Neuronal stem cell (in vitro differentiated cells): ENCODE measurements around the gene THRSP.
A peak's percentile ranks its signal among the peaks of the same experiment; 100 is the strongest.

Experiments
- DNase-seq: peaks from one replicate; pipeline ENCODE4 v3.0.0-alpha.2; 2013; ENCODE audit warnings: low spot score
- H2AFZ ChIP-seq: one replicate; pipeline ENCODE4 v1.6.1; 2013; ENCODE audit warnings: mild to moderate bottlenecking, low read length, inconsistent platforms
- H2AK5ac ChIP-seq: 2 replicates; pipeline ENCODE4 v1.6.1; 2013; ENCODE audit warnings: low read depth, mild to moderate bottlenecking, inconsistent platforms, low read length, moderate library complexity, mixed read lengths
- H2BK120ac ChIP-seq: 2 replicates; pipeline ENCODE4 v1.6.1; 2013; ENCODE audit warnings: low read depth, mild to moderate bottlenecking, inconsistent platforms, low read length, moderate library complexity, mixed read lengths
- H2BK12ac ChIP-seq: one replicate; pipeline ENCODE4 v1.6.1; 2013; ENCODE audit warnings: low read length, inconsistent platforms
- H2BK15ac ChIP-seq: 2 replicates; pipeline ENCODE4 v1.6.1; 2013; ENCODE audit warnings: mild to moderate bottlenecking, low read length, inconsistent platforms, mixed read lengths
- H2BK5ac ChIP-seq: one replicate; pipeline ENCODE4 v1.6.1; 2013; ENCODE audit warnings: inconsistent platforms, mild to moderate bottlenecking, low read length, moderate library complexity
- H3K14ac ChIP-seq: one replicate; pipeline ENCODE4 v1.6.1; 2013; ENCODE audit warnings: low read length, inconsistent platforms
- H3K18ac ChIP-seq: 2 replicates; pipeline ENCODE4 v1.6.1; 2013; ENCODE audit warnings: low read length, inconsistent platforms
- H3K23ac ChIP-seq: 2 replicates; pipeline ENCODE4 v1.6.1; 2013; ENCODE audit warnings: low read depth, mild to moderate bottlenecking, mixed read lengths, low read length, inconsistent platforms; ENCODE audit not compliant: poor library complexity
- H3K27ac ChIP-seq: replicated peaks from 3 replicates; pipeline ENCODE4 v1.5.1; 2013; ENCODE audit warnings: low read length, inconsistent platforms
- H3K27me3 ChIP-seq, 3 experiments: 2 replicates each; pipeline ENCODE4 v1.6.1; 2013; ENCODE audit warnings: low read length in 3 of 3, mild to moderate bottlenecking in 2 of 3, inconsistent platforms in 1 of 3, low read depth in 1 of 3, mixed read lengths in 1 of 3, moderate library complexity in 1 of 3; ENCODE audit not compliant: control insufficient read depth in 3 of 3, insufficient read depth in 3 of 3
- H3K36me3 ChIP-seq, 2 donors: replicated peaks in 1 of 2; 2 replicates each; pipeline ENCODE4 v1.6.1; 2013; ENCODE audit warnings: low read length in 2 of 2; ENCODE audit not compliant: control insufficient read depth in 2 of 2, insufficient read depth in 2 of 2
- H3K4ac ChIP-seq: 2 replicates; pipeline ENCODE4 v1.6.1; 2013; ENCODE audit warnings: inconsistent platforms, mild to moderate bottlenecking, low read length, moderate library complexity
- H3K4me1 ChIP-seq, 2 donors: 1 replicate in 1 of 2; 2 replicates in 1 of 2; pipeline ENCODE4 v1.6.1; 2013; ENCODE audit warnings: low read length in 2 of 2, low read depth in 1 of 2; ENCODE audit not compliant: control insufficient read depth in 2 of 2, insufficient read depth in 1 of 2
- H3K4me2 ChIP-seq: one replicate; pipeline ENCODE4 v1.6.1; 2013; ENCODE audit warnings: mild to moderate bottlenecking, low read length, inconsistent platforms; ENCODE audit not compliant: insufficient read depth, poor library complexity, severe bottlenecking
- H3K4me3 ChIP-seq, 2 donors: 2 replicates each; pipeline ENCODE4 v1.5.1; 2013; ENCODE audit warnings: low read length in 2 of 2, mild to moderate bottlenecking in 2 of 2, inconsistent platforms in 1 of 2, moderate library complexity in 1 of 2
- H3K79me1 ChIP-seq: one replicate; pipeline ENCODE4 v1.6.1; 2013; ENCODE audit warnings: low read depth, mild to moderate bottlenecking, inconsistent platforms, low read length, moderate library complexity
- H3K9ac ChIP-seq: one replicate; pipeline ENCODE4 v1.6.1; 2013; ENCODE audit warnings: mild to moderate bottlenecking, low read depth, low read length, inconsistent platforms; ENCODE audit not compliant: poor library complexity
- H3K9me3 ChIP-seq, 2 donors: replicated peaks in 1 of 2; 2 replicates each; pipeline versions ENCODE3 to v1.6.1; 2013; ENCODE audit warnings: low read length in 2 of 2, mild to moderate bottlenecking in 2 of 2, inconsistent platforms in 1 of 2, low read depth in 1 of 2, mixed read lengths in 1 of 2, moderate library complexity in 1 of 2; ENCODE audit not compliant: control insufficient read depth in 2 of 2, insufficient read depth in 1 of 2
- H4K8ac ChIP-seq: one replicate; pipeline ENCODE4 v1.6.1; 2013; ENCODE audit warnings: low read depth, mild to moderate bottlenecking, inconsistent platforms, low read length, moderate library complexity
- H4K91ac ChIP-seq: one replicate; pipeline ENCODE4 v1.6.1; 2013; ENCODE audit warnings: low read length, low read depth, mild to moderate bottlenecking, inconsistent platforms; ENCODE audit not compliant: poor library complexity
- WGBS, 2 donors: extraction: QIAGEN DNeasy Blood & Tissue Kit; methylation state at CpG; one replicate each; pipeline ENCODE4 v1.1.7; 2013; ENCODE audit warnings: missing lambda C conversion rate in 2 of 2, mixed read lengths in 1 of 2; ENCODE audit not compliant: insufficient read length in 2 of 2, insufficient replicate concordance in 1 of 2; ENCODE audit errors: extremely low coverage in 2 of 2; 5-methylcytosine and 5-hydroxymethylcytosine counted together

Gene THRSP

DNA sequence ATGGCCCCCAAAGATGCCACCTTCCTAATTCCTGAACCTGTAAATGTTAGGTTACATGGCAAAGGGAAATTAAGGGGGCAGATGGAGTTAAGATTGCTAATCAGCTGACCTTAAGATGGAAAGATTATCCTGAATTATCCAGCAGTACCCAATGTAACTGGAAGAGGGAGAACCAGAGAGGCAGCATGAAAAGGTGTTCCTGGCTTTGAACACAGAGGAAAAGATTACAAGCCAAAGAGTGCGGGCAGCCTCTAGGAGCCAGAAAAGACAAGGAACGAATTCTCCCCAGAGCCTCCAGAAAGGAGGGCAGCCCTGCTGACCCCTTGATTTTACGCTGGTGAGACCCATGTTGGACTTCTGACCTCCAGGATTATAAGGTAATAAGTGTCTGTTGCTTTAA, 15.1 kb upstream of the THRSP start:
- H3K79me1 ChIP-seq = no peaks in the 10 kb centered on the region
- H3K36me3 ChIP-seq = no peaks in the 10 kb centered on the region
- peak overlapping the region; percentile 27 for H2AFZ ChIP-seq
- H3K14ac ChIP-seq = no peak overlapping the region
- no peak overlapping the region for H4K91ac ChIP-seq
- WGBS, 2 donors = no CpG with 5 or more reads among the region's 3 CpGs
- no peak overlapping the region for H3K4ac ChIP-seq
- H2BK5ac ChIP-seq = no peak overlapping the region
- peaks cover 6 to 13% of the 10 kb centered on the region in 2 donors for H3K4me1 ChIP-seq
- H3K4me3 ChIP-seq = no peak overlapping the region
- no peak overlapping the region for H3K27ac ChIP-seq
- DNase-seq = no peak
- no peak overlapping the region for H2BK120ac ChIP-seq
- H3K9ac ChIP-seq = no peak overlapping the region
- no peaks in the 10 kb centered on the region for H3K27me3 ChIP-seq
- no peak overlapping the region for H3K4me2 ChIP-seq
- no peak overlapping the region for H4K8ac ChIP-seq
- no peak overlapping the region for H3K18ac ChIP-seq
- no peak overlapping the region for H2BK15ac ChIP-seq
- no peak overlapping the region for H3K23ac ChIP-seq
- H2BK12ac ChIP-seq = no peak overlapping the region
- peaks cover 0 to 5% of the 10 kb centered on the region in 2 donors for H3K9me3 ChIP-seq
- H2AK5ac ChIP-seq = no peak overlapping the region

GRCh38 chr11:78049348-78049747, 14.3 kb upstream of the THRSP start:
- Histone ChIP-seq H3K23ac (no peak overlapping the region), H2BK120ac (no peak overlapping the region), H3K4me2 (no peak overlapping the region), H3K4ac (no peak overlapping the region), H3K27me3 (no peaks in the 10 kb centered on the region), H3K4me1 (peaks cover 6 to 13% of the 10 kb centered on the region in 2 donors), H3K14ac (no peak overlapping the region), H2BK12ac (no peak overlapping the region), H3K4me3 (no peak overlapping the region), H3K27ac (no peak overlapping the region), H4K91ac (no peak overlapping the region), H3K9ac (no peak overlapping the region), H3K9me3 (peaks cover 0 to 5% of the 10 kb centered on the region in 2 donors), H2AK5ac (no peak overlapping the region), H2BK5ac (no peak overlapping the region), H2BK15ac (no peak overlapping the region), H4K8ac (no peak overlapping the region), H3K36me3 (no peaks in the 10 kb centered on the region), H3K79me1 (no peaks in the 10 kb centered on the region), H2AFZ (no peak overlapping the region), H3K18ac (no peak overlapping the region)
- no CpG with 5 or more reads among the region's 8 CpGs for WGBS, 2 donors
- no peak for DNase-seq

DNA sequence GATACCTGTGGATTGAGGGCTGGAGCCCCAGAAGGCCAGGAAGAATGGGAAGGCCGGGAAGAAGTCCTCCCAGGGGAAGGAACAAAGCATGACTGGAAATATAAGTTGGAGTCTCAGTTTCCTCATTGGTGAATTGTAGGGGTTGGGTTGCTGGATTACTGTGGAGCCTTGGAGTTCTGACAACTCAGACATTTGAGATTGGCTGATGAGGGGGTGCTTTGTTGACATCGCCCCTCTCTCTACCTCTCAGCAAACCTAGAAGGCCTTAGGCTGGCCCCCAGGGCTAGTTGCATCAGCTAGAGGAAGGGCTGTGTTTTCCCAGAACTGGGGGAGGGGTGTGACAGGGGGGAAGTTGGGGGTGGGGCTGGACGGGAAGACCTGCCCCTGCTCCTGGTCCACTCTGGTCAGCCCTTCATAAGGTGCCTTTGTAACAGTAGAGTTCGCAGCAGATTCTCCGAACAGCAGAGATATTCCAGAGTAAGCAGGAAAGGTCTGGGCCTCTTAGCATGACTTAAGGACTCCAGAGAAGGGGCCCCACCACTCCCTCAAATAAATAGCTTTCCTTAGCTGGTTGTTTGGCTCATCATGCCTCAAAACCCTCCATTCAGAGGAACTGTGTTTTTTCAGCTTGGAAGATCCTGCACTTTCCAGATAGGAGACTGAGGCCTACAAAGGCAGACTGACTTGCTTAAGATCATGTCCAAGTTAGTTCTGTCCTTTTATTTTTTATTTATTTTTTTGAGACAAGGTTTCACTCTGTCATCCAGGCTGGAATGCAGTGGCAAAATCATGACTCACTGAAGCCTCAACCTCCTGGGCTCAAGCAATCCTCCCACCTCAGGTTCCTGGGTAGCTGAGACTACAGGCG, 12.5 kb upstream of the THRSP start:
- DNase-seq = no peak
- Histone ChIP-seq H3K14ac (no peak overlapping the region), H3K27me3 (no peaks in the 10 kb centered on the region), H3K9me3 (no peaks in the 10 kb centered on the region), H3K4me1 (peaks cover 4 to 9% of the 10 kb centered on the region in 2 donors), H2BK15ac (no peak overlapping the region), H3K27ac (no peak overlapping the region), H2BK12ac (no peak overlapping the region), H3K4ac (no peak overlapping the region), H2AFZ (peak overlapping the region; percentile 85), H3K18ac (no peak overlapping the region), H3K23ac (no peak overlapping the region), H2AK5ac (no peak overlapping the region), H4K91ac (no peak overlapping the region), H2BK5ac (no peak overlapping the region), H2BK120ac (peak overlapping the region; percentile 5), H3K36me3 (no peaks in the 10 kb centered on the region), H3K79me1 (no peaks in the 10 kb centered on the region), H4K8ac (no peak overlapping the region), H3K9ac (no peak overlapping the region), H3K4me3 (no peak overlapping the region), H3K4me2 (no peak overlapping the region)
- no CpG with 5 or more reads among the region's 6 CpGs for WGBS, 2 donors

- H2AFZ ChIP-seq = no peak overlapping the region
- H3K4me2 ChIP-seq = no peak overlapping the region
- H3K23ac ChIP-seq = no peak overlapping the region
- H2BK120ac ChIP-seq = no peak overlapping the region
- H2BK12ac ChIP-seq = no peak overlapping the region
- no CpG with 5 or more reads among the region's 4 CpGs for WGBS, 2 donors
- H3K27ac ChIP-seq = no peak overlapping the region
- no peak for DNase-seq
- H2BK15ac ChIP-seq = no peak overlapping the region
- H3K14ac ChIP-seq = no peak overlapping the region
- H3K9ac ChIP-seq = no peak overlapping the region
- no peaks in the 10 kb centered on the region for H3K79me1 ChIP-seq
- H4K91ac ChIP-seq = no peak overlapping the region
- H3K4me1 ChIP-seq = peaks cover 3 to 9% of the 10 kb centered on the region in 2 donors
- no peak overlapping the region for H3K18ac ChIP-seq
- H3K36me3 ChIP-seq = no peaks in the 10 kb centered on the region
- H3K4ac ChIP-seq = no peak overlapping the region
- H3K9me3 ChIP-seq = no peaks in the 10 kb centered on the region
- H2BK5ac ChIP-seq = no peak overlapping the region
- no peak overlapping the region for H2AK5ac ChIP-seq
- H4K8ac ChIP-seq = no peak overlapping the region
- H3K27me3 ChIP-seq = no peaks in the 10 kb centered on the region
- peak overlapping the region in 1 of 2 donors; percentile 44 for H3K4me3 ChIP-seq
Observed at GRCh38 chr11:78054971-78055370, 8.7 kb upstream of the THRSP start.
